Astrocyte of the spinal cord (primary cell): ENCODE measurements around the gene POLR1F.
A peak's percentile ranks its signal among the peaks of the same experiment; 100 is the strongest.

ENCODE experiments used
- DNase-seq: peaks from one replicate; pipeline ENCODE4 v3.0.0; 2011; ENCODE audit warnings: low read depth, low spot score
- H3K4me3 ChIP-seq: 2 replicates; pipeline ENCODE4 v1.5.1; 2011; ENCODE audit warnings: low read depth, mild to moderate bottlenecking, low read length, moderate library complexity
- CTCF ChIP-seq: IDR thresholded peaks from 2 replicates; pipeline ENCODE4 v1.5.1; 2012; ENCODE audit warnings: low read depth, mild to moderate bottlenecking, low read length, inconsistent platforms
- in situ Hi-C: cut with HindIII; loops from 2 replicates; pipeline ENCODE4 v1.10.0; 2017; ENCODE audit warnings: low sequenced_read_pairs

Gene POLR1F

GRCh38 chr7:19728716-19729115 is 19.9 kb upstream of the POLR1F start:
- no peak for TF ChIP-seq CTCF
- in situ Hi-C loops = no loop called here
- no peak overlapping the region for H3K4me3 ChIP-seq
- DNase-seq = no peak

- no peak overlapping the region for H3K4me3 ChIP-seq
- no peak for TF ChIP-seq CTCF
- in situ Hi-C loops = no loop called here
- DNase-seq = no peak
These were observed 16.9 kb upstream of the POLR1F start for GRCh38 chr7:19725770-19726169.

- H3K4me3 ChIP-seq = no peak overlapping the region
- no peak for TF ChIP-seq CTCF
- in situ Hi-C loops = no loop called here
- no peak for DNase-seq
These were observed 6.7 kb upstream of the POLR1F start for GRCh38 chr7:19715499-19715898.

GRCh38 chr7:19713676-19714075 is 4.8 kb upstream of the POLR1F start:
- no peak overlapping the region for H3K4me3 ChIP-seq
- in situ Hi-C loops = no loop called here
- TF ChIP-seq CTCF = peak; percentile 60
- DNase-seq = peak; percentile 55

- no peak for TF ChIP-seq CTCF
- in situ Hi-C loops = no loop called here
- peak overlapping the region; percentile 81 for H3K4me3 ChIP-seq
- DNase-seq = no peak
These were observed 377 bp upstream of the POLR1F start for GRCh38 chr7:19709249-19709578.

GRCh38 chr7:19707240-19707639 is 1.6 kb downstream of the POLR1F start:
- H3K4me3 ChIP-seq = peak overlapping the region; percentile 5
- TF ChIP-seq CTCF = no peak
- in situ Hi-C loops = no loop called here
- DNase-seq = peak; percentile 27

- no peak overlapping the region for H3K4me3 ChIP-seq
- DNase-seq = no peak
- TF ChIP-seq CTCF = no peak
- in situ Hi-C loops = no loop called here
These were observed 3.2 kb downstream of the POLR1F start for GRCh38 chr7:19705663-19706062.
